ENCODE data around the gene PDE4D. TPM values are rescaled to one million over a fixed set of nuclear protein-coding genes. Genes with fewer than 3 reads are reported as not detected.

PDE4D gene
- total RNA-seq, 1 experiment from 2014 or later = 2.4 TPM

DNA sequence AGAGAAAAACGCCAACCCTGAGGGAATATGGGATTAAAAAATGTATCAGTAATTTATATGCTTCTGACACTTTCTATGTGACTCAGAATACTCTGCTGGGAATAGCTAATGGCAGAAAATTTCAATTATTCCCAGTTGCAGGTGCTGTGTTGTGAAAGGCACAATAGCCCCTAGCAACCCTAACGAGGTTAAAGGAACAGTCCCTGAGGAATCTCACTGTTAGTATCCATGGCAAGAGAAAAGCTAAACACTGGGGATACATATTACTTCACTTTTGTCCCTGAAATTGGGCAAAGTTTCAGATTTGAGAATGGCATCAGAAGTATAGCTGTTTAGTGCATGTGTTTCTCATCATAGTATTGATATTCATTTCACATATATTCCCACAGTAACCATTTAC lies 755.7 kb downstream of the PDE4D start:
- no TSS peak for BruUV-seq (replicated peaks)
- no peak for DNase-seq (ENCODE audit: low read depth, low spot score)
- no peaks in the 10 kb centered on the region for H3K27me3 ChIP-seq (ENCODE audit: control insufficient read depth, insufficient read depth, low read length)
- in situ Hi-C loops (cut with HindIII; ENCODE audit: low pct_unique_long_range_greater_than_20kb, low sequenced_read_pairs) = no loop called here
- POLR2A ChIA-PET = no interaction called here
- intact Hi-C loops (cut with micrococcal nuclease; ENCODE audit: unreplicated experiment) = no loop called here
- no peak overlapping the region for H3K4me3 ChIP-seq (ENCODE audit: low read depth in 2 of 2, low read length in 2 of 2)
- H3K36me3 ChIP-seq (ENCODE audit: control insufficient read depth, insufficient read depth, low read length) = no peaks in the 10 kb centered on the region
- no peak for TF ChIP-seq SIN3A (IDR thresholded peaks at IDR 0.05; ENCODE audit: borderline replicate concordance, insufficient read depth, low read depth, low read length)
- TF ChIP-seq POLR2AphosphoS5 (IDR thresholded peaks at IDR 0.05; ENCODE audit: low read depth, low read length) = no peak
- TF ChIP-seq, protein P1, sequence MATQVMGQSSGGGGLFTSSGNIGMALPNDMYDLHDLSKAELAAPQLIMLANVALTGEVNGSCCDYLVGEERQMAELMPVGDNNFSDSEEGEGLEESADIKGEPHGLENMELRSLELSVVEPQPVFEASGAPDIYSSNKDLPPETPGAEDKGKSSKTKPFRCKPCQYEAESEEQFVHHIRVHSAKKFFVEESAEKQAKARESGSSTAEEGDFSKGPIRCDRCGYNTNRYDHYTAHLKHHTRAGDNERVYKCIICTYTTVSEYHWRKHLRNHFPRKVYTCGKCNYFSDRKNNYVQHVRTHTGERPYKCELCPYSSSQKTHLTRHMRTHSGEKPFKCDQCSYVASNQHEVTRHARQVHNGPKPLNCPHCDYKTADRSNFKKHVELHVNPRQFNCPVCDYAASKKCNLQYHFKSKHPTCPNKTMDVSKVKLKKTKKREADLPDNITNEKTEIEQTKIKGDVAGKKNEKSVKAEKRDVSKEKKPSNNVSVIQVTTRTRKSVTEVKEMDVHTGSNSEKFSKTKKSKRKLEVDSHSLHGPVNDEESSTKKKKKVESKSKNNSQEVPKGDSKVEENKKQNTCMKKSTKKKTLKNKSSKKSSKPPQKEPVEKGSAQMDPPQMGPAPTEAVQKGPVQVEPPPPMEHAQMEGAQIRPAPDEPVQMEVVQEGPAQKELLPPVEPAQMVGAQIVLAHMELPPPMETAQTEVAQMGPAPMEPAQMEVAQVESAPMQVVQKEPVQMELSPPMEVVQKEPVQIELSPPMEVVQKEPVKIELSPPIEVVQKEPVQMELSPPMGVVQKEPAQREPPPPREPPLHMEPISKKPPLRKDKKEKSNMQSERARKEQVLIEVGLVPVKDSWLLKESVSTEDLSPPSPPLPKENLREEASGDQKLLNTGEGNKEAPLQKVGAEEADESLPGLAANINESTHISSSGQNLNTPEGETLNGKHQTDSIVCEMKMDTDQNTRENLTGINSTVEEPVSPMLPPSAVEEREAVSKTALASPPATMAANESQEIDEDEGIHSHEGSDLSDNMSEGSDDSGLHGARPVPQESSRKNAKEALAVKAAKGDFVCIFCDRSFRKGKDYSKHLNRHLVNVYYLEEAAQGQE (IDR thresholded peaks at IDR 0.05; ENCODE audit: insufficient read depth in 1 of 2, low read depth in 2 of 2, low read length in 1 of 2) = no peak
- TF ChIP-seq, protein P2, sequence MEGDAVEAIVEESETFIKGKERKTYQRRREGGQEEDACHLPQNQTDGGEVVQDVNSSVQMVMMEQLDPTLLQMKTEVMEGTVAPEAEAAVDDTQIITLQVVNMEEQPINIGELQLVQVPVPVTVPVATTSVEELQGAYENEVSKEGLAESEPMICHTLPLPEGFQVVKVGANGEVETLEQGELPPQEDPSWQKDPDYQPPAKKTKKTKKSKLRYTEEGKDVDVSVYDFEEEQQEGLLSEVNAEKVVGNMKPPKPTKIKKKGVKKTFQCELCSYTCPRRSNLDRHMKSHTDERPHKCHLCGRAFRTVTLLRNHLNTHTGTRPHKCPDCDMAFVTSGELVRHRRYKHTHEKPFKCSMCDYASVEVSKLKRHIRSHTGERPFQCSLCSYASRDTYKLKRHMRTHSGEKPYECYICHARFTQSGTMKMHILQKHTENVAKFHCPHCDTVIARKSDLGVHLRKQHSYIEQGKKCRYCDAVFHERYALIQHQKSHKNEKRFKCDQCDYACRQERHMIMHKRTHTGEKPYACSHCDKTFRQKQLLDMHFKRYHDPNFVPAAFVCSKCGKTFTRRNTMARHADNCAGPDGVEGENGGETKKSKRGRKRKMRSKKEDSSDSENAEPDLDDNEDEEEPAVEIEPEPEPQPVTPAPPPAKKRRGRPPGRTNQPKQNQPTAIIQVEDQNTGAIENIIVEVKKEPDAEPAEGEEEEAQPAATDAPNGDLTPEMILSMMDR (IDR thresholded peaks at IDR 0.05) = no peak
- TF ChIP-seq TCF7L2 (IDR thresholded peaks at IDR 0.05; ENCODE audit: low read depth, low read length) = no peak
- H3K27ac ChIP-seq (ENCODE audit: low read length) = no peak overlapping the region
- H3K4me1 ChIP-seq (ENCODE audit: control insufficient read depth, insufficient read depth, low read length) = no peaks in the 10 kb centered on the region
- no peak for ATAC-seq
- no peaks in the 10 kb centered on the region for H3K9me3 ChIP-seq (ENCODE audit: control insufficient read depth, insufficient read depth, low read depth, low read length)
- CTCF ChIA-PET = no interaction called here

DNA sequence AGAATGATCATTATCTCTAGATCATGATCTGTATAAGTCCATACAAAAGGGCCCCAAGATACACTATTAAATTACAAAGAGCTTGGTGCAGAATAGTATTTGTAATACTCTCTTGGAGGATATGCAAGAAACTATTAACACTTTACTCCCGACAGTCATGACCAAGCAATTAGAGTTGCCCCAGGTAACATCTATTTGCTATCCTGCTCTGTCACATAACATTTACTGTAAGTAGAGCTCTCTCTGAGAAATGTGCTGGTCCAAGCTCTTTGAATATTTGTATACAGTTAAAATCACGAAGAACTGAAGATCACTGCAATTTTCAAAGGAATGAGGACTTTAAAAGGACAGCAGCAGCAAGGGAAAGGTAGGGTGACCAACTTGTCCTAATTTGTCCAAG lies 757.0 kb downstream of the PDE4D start:
- ATAC-seq (no peak), DNase-seq (ENCODE audit: low read depth, low spot score) (no peak)
- ChIA-PET POLR2A (no interaction called here), CTCF (no interaction called here)
- Histone ChIP-seq H3K36me3 (ENCODE audit: control insufficient read depth, insufficient read depth, low read length) (no peaks in the 10 kb centered on the region), H3K4me1 (ENCODE audit: control insufficient read depth, insufficient read depth, low read length) (no peaks in the 10 kb centered on the region), H3K4me3 (ENCODE audit: low read depth in 2 of 2, low read length in 2 of 2) (no peak overlapping the region), H3K9me3 (ENCODE audit: control insufficient read depth, insufficient read depth, low read depth, low read length) (no peaks in the 10 kb centered on the region), H3K27ac (ENCODE audit: low read length) (no peak overlapping the region), H3K27me3 (ENCODE audit: control insufficient read depth, insufficient read depth, low read length) (no peaks in the 10 kb centered on the region)
- TF ChIP-seq POLR2AphosphoS5 (IDR thresholded peaks at IDR 0.05; ENCODE audit: low read depth, low read length) = no peak
- TF ChIP-seq SIN3A (IDR thresholded peaks at IDR 0.05; ENCODE audit: borderline replicate concordance, insufficient read depth, low read depth, low read length) = no peak
- TF ChIP-seq TCF7L2 (IDR thresholded peaks at IDR 0.05; ENCODE audit: low read depth, low read length) = no peak
- TF ChIP-seq, protein P2 (IDR thresholded peaks at IDR 0.05) = no peak
- TF ChIP-seq, protein P1 (IDR thresholded peaks at IDR 0.05; ENCODE audit: insufficient read depth in 1 of 2, low read depth in 2 of 2, low read length in 1 of 2) = no peak
- in situ Hi-C loops (cut with HindIII; ENCODE audit: low pct_unique_long_range_greater_than_20kb, low sequenced_read_pairs) = no loop called here
- no TSS peak for BruUV-seq (replicated peaks)
- intact Hi-C loops (cut with micrococcal nuclease; ENCODE audit: unreplicated experiment) = no loop called here
